HG02870 (cell line): ENCODE data around the gene ZNF410.
"Not testable (repeated sequence)": the region's sequence is repeated elsewhere in the genome, so short reads cannot be mapped to it uniquely, and the experiment has no call there.

Source experiments
- ATAC-seq: cut with Tn5 transposase; IDR thresholded peaks from one replicate; pipeline ENCODE4 v1.9.1; 2021; ENCODE audit warnings: mild to moderate bottlenecking, moderate library complexity; ENCODE audit not compliant: unreplicated experiment

ZNF410 gene

GRCh38 chr14:73886449-73887317 lies at the start of gene ZNF410:
TSS of gene ZNF410 (plus strand) at chr14:73886859. CDS start at chr14:73892176, 5,317 bp downstream.
- ATAC-seq, result peak; percentile 99

- ATAC-seq, result not testable (repeated sequence)
Measured at GRCh38 chr14:73838293-73839034, 48.2 kb upstream of the ZNF410 start.

GRCh38 chr14:73842201-73842600 lies 44.5 kb upstream of the ZNF410 start:
- no peak for ATAC-seq

GRCh38 chr14:73842851-73843250 lies 43.8 kb upstream of the ZNF410 start:
- no peak for ATAC-seq

- ATAC-seq, result no peak
Measured at GRCh38 chr14:73843296-73843695, 43.4 kb upstream of the ZNF410 start.

- ATAC-seq, result no peak
Measured at GRCh38 chr14:73846947-73847346, 39.7 kb upstream of the ZNF410 start.

- no peak for ATAC-seq
Measured at GRCh38 chr14:73851000-73851399, 35.7 kb upstream of the ZNF410 start.

GRCh38 chr14:73851567-73852382 lies 34.9 kb upstream of the ZNF410 start, which contains the start of gene PTGR2:
TSS of gene PTGR2 (plus strand) at chr14:73851831. CDS start at chr14:73858863, 7,032 bp downstream.
- ATAC-seq, result peak; percentile 83

- ATAC-seq, result no peak
Measured at GRCh38 chr14:73859145-73859544, 27.5 kb upstream of the ZNF410 start.

GRCh38 chr14:73861073-73861472 lies 25.6 kb upstream of the ZNF410 start:
- ATAC-seq, result no peak

- ATAC-seq, result no peak
Measured at GRCh38 chr14:73862480-73862879, 24.2 kb upstream of the ZNF410 start.

- ATAC-seq, result no peak
Measured at GRCh38 chr14:73863209-73863608, 23.4 kb upstream of the ZNF410 start.

- no peak for ATAC-seq
Measured at GRCh38 chr14:73865534-73866113, 21.0 kb upstream of the ZNF410 start.

- not testable (repeated sequence) for ATAC-seq
Measured at GRCh38 chr14:73869754-73870153, 16.9 kb upstream of the ZNF410 start.

GRCh38 chr14:73870525-73871235 lies 16.0 kb upstream of the ZNF410 start:
- no peak for ATAC-seq

GRCh38 chr14:73873660-73874059 lies 13.0 kb upstream of the ZNF410 start:
- ATAC-seq, result no peak

- ATAC-seq, result no peak
Measured at GRCh38 chr14:73877790-73878189, 8.9 kb upstream of the ZNF410 start.

- ATAC-seq, result no peak
Measured at GRCh38 chr14:73878436-73878835, 8.2 kb upstream of the ZNF410 start.

GRCh38 chr14:73879027-73879426 lies 7.6 kb upstream of the ZNF410 start:
- no peak for ATAC-seq
